Globus pallidus (tissue), 1 donor: Measurements from ENCODE around the gene LIPA.
A peak's percentile ranks its signal among the peaks of the same experiment; 100 is the strongest.
"Not testable (repeated sequence)": the region's sequence is repeated elsewhere in the genome, so short reads cannot be mapped to it uniquely, and the experiment has no call there.

Experiments
- DNase-seq: peaks from one replicate; pipeline ENCODE4 v3.0.0-alpha.2; 2015; ENCODE audit warnings: low spot score

The LIPA gene

DNA sequence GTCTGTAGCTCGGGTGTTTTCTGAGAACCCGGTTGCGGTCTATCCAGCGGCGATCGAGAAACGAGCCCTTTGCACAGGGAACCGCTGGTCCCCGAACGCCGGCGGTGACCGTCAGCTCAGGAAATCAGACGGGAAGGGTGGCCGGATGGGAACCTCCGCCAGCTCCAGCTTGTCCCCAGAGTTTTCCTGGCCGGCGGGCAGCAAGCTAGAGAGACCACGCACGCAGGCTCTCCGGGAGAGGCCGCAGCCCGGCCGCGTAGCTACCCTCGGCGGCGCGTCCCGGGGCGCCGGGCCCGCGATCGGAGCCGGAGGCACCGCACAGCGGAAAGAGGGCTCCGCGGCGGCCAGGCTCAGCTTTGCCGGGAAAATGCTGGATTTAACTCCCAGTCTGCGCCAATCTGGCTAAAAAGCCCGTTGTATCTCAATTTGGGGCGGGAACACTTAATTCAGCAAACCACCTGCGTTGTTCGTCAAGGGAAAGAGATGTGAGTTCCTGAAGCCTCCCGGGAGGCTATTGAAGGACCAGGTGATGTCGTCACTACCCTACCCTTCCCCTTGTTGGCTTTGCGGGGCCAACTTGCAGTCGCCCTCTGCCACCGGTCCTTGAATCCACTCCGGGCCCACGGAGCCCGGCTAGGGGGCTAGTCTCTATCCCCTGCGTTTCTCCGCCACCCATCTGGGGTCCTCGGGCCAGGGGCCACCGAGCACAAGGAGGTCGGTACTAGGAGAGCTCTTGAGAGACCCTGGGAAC is 43.6 kb downstream of the LIPA start:
- DNase-seq, result no peak

DNA sequence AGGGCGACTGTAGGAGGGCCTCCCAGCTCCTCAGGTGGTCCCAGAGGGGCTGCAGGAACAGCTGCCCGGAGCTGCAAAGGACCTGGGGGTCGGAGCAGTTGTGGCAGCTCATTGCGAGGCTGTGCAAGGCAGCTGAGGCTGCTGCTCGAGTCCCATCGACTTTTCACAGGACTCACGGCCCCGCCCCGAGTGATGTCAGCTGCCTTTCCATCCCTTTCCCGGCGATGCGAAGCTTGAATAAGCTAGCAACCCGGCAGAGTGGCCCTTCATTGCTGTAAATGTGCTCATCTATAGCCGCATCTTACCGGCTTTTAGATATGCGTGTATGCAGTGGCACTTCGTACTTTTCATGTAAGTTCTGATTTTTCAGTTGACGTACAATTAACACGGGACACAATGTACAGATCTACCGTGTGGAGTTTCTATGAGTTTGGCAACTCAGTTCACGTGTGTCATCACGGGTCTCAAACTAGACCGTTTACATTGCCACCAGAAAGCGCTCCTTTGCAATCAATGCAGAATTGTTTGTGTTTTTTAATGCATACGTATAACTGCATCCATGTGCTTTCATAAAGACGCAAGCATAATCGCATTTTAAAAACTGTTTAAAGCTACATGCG is 44.3 kb downstream of the LIPA start, which contains the start of gene CH25H:
Gene CH25H, minus strand, starts transcription at position 137 of the 620 bp plus-strand sequence. Its CDS starts 25 bp downstream, at position 112.
- peak; percentile 87 for DNase-seq

- DNase-seq, result no peak
Observed at GRCh38 chr10:89206402-89207180, 45.0 kb downstream of the LIPA start.

DNA sequence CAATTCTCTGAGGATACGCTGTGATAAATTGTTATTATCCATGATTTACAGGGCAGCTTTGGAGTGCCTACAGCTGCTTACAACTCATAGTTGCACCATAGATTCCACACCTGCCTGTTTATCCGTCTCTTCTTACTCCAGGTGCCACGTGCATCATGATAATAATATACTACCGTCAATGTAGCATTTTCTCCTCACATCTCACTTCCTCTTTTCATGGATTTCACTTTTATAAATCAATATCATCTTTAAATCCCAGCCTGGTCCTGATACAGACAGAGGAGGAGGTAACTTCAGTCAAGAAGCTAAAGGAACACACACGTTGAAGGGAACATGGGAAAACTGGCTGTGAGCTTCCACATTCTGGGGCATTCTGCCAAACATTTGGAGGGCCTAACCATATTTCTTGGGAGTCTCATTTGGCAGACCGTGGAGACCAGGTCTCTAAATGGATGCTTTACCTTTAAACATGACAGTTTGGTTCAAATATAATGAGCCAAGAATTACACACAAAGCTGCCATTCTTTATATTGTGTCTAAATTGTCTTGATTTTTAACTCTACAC is 46.9 kb downstream of the LIPA start:
- DNase-seq, result no peak

DNA sequence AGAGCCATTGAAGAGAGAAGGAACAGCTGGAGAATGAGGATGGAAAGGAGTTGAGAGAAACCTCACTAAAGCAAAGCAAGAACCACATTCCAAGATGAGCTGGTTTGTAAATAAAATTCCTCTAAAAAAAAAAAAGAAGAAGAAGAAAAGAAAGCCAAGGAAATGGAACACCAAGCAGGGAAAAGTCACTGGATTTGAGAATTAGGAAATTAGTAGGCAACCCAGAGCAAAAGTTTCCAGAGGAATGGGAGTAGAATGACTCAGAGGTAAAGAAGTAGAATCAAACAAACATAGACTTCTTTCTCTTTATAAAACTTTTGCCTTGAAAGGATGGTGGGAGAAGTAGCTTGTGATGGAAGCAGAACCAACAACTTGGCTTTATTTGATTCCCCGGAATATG is 48.3 kb downstream of the LIPA start:
- DNase-seq, result no peak

GRCh38 chr10:89202033-89202425 is 49.5 kb downstream of the LIPA start:
- no peak for DNase-seq

GRCh38 chr10:89201345-89202032 is 50.1 kb downstream of the LIPA start:
- no peak for DNase-seq

GRCh38 chr10:89197473-89197872 is 54.1 kb downstream of the LIPA start:
- no peak for DNase-seq

- DNase-seq, result not testable (repeated sequence)
Observed at GRCh38 chr10:89191301-89191700, 60.3 kb downstream of the LIPA start.

DNA sequence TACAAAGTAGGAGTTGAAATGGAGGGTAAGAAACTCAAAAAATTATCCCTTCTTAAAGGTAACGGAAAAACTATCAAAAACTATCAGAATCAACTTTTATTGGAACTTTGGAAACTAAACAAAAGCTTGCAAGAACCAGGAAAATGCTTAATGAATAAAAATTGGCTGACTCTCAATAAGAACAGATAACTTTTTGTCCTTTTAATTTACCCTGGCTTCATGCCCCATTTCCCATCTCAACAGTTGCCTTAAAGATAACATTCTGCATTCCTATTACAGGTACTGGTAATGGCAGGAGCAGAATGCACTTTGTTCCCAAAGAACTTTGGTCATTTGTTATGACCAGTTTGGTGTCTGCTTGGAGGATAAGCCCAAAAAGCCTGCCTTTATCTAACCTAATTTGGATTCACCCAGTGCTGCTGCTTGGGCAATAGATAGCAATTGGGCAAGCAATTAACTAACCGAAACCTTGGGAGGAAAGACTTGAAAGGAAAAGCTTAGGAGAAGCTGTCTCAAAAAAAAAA is 62.3 kb downstream of the LIPA start:
- DNase-seq, result no peak

DNA sequence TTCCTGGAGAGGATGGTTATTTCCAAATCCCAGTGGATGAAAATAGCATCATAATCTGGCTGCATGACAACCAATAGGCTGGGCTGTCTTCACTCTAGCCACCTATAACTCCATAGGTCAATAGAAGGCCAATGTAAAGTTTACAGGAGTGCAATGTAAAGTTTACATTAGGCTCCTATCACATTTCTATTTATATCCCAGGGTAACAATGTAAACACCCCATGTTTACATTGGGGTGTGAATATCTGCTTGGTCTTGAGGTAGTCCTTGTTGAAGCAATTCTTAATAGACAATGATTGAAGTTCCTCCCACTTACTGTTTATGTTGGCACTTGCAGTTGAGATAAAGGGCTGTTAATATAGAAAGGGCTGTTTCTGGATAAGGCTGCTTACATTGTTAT is 65.9 kb downstream of the LIPA start:
- DNase-seq, result no peak

DNA sequence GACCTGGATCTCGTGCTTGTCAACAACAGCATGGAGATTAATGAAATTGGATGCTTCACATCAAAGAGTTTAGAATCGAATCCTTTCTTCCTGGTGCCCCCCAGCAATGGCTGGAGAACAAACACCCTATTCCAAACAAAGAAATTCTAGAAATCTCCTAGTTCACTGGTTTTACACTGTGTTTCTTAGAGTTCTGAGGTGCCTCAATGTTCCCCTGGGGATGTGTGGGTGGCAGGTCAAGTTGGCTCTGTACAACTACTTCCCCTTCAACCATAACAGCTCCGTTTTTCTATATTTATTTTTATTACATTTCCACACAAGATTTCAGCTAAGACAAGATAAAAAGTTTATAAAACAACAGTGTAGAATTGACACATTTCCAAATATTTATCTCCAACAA is 66.9 kb downstream of the LIPA start:
- no peak for DNase-seq

DNA sequence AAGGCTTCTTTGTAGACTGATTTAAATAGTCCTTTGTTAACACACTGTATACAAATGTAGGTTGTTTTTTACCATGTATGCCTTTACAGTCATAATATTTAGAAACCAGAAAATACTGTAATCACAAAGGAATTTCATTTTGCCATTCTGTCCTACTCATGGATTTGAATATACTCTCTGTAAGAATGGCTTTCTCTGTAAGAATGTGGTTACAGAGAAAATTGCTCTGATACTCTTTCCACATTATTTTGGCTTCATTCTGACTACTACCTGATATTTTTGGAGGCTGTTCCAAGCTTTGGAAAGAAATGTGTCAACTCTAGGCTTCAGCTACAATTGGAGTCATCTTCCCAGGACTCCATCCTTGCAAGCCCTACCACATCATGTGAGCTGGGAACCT is 68.0 kb downstream of the LIPA start:
- DNase-seq, result no peak

DNA sequence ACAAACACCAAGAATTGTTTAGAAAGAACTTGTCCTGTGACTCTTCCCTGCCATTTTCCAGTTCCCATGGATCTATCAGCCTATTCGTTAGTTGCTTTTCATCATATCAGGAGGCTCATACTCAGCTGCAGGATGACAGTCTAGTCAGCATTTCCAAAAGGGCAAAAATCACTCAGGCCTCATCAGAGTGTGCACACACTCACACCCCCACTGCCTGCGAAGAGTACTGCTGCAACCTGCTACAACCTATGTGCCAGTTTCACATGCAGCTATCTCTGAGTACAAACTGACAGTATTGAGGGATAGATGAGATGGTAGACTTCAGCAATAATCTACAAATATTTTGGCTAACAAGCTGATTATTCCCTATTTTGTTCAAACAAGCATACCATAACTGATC is 68.7 kb downstream of the LIPA start:
- DNase-seq, result no peak

- no peak for DNase-seq
Observed at GRCh38 chr10:89175816-89176215, 75.8 kb downstream of the LIPA start.

DNA sequence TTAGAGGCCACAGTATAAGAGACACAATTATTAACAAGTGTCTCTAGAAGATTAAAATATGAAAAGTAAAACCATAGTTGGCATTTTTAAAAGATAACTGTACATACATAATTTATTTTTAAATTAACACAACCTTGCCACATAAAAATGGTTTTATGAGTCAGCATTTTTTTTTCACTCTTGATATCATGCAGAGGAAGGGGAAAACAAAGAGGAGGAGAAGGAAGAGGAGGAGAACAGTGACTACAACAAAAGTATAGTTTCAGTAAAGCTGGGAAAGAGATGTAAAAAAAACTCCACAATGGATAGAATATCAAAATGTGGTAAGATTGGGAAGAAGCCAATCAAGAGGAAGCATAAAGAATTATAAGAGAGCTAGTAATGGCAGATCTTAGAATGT is 78.5 kb downstream of the LIPA start:
- no peak for DNase-seq

GRCh38 chr10:89171996-89172395 is 79.6 kb downstream of the LIPA start:
- DNase-seq, result no peak

DNA sequence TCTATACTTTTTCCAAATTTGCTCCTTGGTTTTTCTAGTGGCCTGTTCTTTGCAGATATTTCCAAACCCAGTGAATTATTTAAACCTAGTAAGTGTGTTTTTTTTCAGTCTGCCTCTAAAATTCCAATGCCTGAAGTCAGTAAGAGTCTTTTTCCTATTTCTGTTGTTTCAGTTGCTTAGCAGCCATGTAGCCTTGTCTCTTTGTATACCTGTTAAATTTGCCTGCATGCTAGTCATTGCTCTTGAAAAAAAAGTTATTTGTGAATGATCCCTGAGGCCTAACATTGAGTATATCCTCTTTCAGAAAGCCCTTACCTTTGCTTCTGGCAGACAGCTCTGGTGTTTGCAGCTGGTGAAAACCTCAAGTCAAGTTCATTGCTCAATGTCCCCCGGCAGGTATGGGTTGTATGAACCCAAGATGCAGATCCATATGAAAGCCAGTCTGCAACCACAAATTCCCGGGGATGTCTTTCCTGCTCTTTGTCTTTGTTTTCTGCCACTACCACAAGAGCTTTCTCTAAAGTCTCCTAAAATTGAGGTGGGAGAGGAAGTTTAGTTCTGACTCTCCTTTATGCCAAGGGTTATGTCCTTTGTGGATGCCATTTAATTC is 80.2 kb downstream of the LIPA start:
- DNase-seq, result no peak

DNA sequence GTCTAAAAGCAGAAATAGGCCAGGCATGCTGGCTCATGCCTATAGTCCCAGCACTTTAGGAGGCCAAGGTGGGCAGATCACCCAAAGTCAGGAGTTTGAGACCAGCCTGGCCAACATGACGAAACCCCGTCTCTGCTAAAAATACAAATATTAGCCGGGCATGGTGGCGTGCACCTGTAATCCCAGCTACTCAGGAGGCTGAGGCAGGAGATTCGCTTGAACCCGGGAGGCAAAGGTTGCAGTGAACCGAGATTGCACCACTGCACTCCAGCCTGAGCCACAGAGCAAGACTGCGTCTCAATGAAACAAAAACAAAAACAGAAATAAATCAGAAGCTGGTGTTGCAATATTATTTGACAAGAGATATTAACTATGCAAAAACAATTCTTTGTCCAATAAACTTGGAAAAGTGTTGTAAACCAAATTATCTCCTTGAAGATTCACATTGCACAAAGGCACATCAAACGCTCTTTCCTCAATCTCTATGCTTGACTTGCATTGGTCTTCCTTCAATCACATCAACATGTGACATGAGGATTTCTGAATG is 83.1 kb downstream of the LIPA start:
- not testable (repeated sequence) for DNase-seq

DNA sequence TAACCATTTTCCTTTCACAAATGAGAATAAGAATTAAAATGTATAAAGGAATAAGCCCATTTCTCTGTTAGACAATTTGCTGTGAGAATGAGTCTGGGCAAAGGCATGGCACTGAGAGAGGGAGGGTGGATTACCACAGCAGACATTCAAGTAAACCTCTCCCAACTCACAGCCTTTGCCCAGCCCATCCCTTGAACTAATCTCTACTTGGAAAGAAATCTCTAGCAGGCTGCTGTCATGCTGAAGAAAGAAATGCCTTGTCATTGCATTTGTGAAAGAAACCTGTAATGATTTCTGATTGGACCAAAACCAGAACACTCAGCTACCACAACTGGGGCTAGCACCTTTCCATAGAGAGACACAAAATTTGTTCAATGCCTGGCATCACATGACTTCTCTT is 83.7 kb downstream of the LIPA start:
- DNase-seq, result no peak

DNA sequence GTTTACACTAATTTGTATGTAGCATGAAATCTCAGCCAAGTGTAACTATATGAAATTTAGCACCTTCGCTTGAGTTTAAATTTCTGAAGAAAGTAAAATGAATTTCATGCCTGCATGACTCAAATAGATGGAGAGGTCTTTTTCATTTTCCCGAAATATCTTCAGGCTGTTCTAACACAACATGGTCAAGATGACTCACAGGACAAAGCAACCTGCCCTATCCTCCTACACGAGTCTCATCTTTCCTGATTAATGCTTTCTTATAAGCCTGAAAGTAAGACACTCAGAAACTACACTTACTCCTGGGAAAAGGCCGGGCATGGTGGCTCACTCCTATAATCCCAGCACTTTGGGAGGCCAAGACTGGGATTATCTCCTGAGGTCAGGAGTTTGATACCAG is 85.7 kb downstream of the LIPA start:
- no peak for DNase-seq
